ENCODE results near the gene ZFAND3.

GRCh38 chr6:37913210-37913609 lies 93.7 kb downstream of the ZFAND3 start:
- TF ChIP-seq POLR2AphosphoS5 (IDR thresholded peaks at IDR 0.05; ENCODE audit: low read length) (no peak), CTCF (IDR thresholded peaks at IDR 0.05 in 2 of 3, conservative IDR thresholded peaks at IDR 0.05 in 1 of 3; ENCODE audit: control insufficient read depth in 2 of 3, extremely low read depth in 1 of 3, insufficient read depth in 1 of 3, low read depth in 3 of 3, low read length in 3 of 3) (no peak), HDAC6 (IDR thresholded peaks at IDR 0.05; ENCODE audit: unreplicated experiment) (no peak), POLR2A (IDR thresholded peaks at IDR 0.05; ENCODE audit: low read depth, low read length) (no peak), CHD4 (IDR thresholded peaks at IDR 0.05) (no peak), ZBTB4 (CRISPR knock-in tag; IDR thresholded peaks at IDR 0.05) (no peak), ZBTB11 (CRISPR knock-in tag; IDR thresholded peaks at IDR 0.05) (no peak), KDM1A (IDR thresholded peaks at IDR 0.05; ENCODE audit: borderline replicate concordance) (no peak), ZBED1 (IDR thresholded peaks at IDR 0.05; ENCODE audit: borderline replicate concordance) (no peak), PML (IDR thresholded peaks at IDR 0.05; ENCODE audit: low read length) (no peak), REST (IDR thresholded peaks at IDR 0.05; ENCODE audit: low read depth, low read length) (no peak), PBX3 (IDR thresholded peaks at IDR 0.05; ENCODE audit: insufficient replicate concordance, low read depth, low read length) (no peak)
